IMR-90 (cell line): ENCODE data around the gene ARHGEF37.

Experiments used
- FOS ChIP-seq: fragments of 150-350 bp; IDR thresholded peaks from 2 replicates; pipeline ENCODE4 v1.6.1; 2016; ENCODE audit warnings: low read depth, low read length
- POLR2A ChIP-seq: IDR thresholded peaks from 2 replicates; pipeline ENCODE4 v1.6.1; 2012; ENCODE audit warnings: mild to moderate bottlenecking, low read depth, low read length
- RAD21 ChIP-seq: IDR thresholded peaks from 2 replicates; pipeline ENCODE4 v1.6.1; 2012; ENCODE audit warnings: low read length, improper control_type of control experiment
- RCOR1 ChIP-seq: IDR thresholded peaks from 2 replicates; pipeline ENCODE4 v1.6.1; 2012; ENCODE audit warnings: mild to moderate bottlenecking, low read length, improper control_type of control experiment; ENCODE audit not compliant: insufficient replicate concordance
- SMC3 ChIP-seq: fragments of 150-350 bp; IDR thresholded peaks from 2 replicates; pipeline ENCODE4 v1.6.1; 2016; ENCODE audit warnings: low read depth, mild to moderate bottlenecking, antibody characterized with exemption, low read length, moderate library complexity
- TF ChIP-seq, protein P1 (sequence below): conservative IDR thresholded peaks from 2 replicates; pipeline ENCODE4 v1.5.1; 2012; ENCODE audit warnings: mild to moderate bottlenecking, low read depth, low read length, improper control_type of control experiment
- TF ChIP-seq, protein P2 (sequence below): fragments of 150-350 bp; IDR thresholded peaks from 2 replicates; pipeline ENCODE4 v1.6.1; 2017; ENCODE audit warnings: mild to moderate bottlenecking, antibody characterized with exemption, low read length, low read depth

DNA sequence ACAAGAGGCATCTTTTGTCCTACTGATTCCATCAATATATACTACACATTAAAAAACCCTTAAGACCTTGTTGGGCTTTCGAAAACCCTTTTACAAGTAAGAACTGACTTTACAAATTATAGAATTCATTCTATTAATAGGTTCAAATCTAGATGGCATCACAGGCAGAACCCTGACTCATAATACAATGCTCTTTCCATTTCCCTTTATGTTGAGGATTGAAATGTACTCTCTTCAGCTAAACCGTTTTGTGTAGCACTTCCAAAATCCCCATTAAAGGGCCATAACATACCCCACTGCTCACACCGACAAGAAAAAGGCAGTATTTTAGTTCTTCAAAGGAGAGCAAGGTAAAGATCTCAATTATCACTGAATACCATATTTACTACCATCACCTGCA, 41.2 kb upstream of the ARHGEF37 start:
- TF ChIP-seq, protein P1, sequence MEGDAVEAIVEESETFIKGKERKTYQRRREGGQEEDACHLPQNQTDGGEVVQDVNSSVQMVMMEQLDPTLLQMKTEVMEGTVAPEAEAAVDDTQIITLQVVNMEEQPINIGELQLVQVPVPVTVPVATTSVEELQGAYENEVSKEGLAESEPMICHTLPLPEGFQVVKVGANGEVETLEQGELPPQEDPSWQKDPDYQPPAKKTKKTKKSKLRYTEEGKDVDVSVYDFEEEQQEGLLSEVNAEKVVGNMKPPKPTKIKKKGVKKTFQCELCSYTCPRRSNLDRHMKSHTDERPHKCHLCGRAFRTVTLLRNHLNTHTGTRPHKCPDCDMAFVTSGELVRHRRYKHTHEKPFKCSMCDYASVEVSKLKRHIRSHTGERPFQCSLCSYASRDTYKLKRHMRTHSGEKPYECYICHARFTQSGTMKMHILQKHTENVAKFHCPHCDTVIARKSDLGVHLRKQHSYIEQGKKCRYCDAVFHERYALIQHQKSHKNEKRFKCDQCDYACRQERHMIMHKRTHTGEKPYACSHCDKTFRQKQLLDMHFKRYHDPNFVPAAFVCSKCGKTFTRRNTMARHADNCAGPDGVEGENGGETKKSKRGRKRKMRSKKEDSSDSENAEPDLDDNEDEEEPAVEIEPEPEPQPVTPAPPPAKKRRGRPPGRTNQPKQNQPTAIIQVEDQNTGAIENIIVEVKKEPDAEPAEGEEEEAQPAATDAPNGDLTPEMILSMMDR, result no peak
- TF ChIP-seq RAD21 (no peak), POLR2A (no peak), RCOR1 (no peak), SMC3 (no peak), FOS (no peak)
- TF ChIP-seq, protein P2, sequence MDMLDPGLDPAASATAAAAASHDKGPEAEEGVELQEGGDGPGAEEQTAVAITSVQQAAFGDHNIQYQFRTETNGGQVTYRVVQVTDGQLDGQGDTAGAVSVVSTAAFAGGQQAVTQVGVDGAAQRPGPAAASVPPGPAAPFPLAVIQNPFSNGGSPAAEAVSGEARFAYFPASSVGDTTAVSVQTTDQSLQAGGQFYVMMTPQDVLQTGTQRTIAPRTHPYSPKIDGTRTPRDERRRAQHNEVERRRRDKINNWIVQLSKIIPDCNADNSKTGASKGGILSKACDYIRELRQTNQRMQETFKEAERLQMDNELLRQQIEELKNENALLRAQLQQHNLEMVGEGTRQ, result no peak
